Activated T-cell treated with anti-CD3 and anti-CD28 coated beads, Interleukin-2, amount 50 U/mL, for 4 hours (primary cell): Measurements from ENCODE around the gene RIOK3. TPM values are rescaled to one million over a fixed set of nuclear protein-coding genes. Genes with fewer than 3 reads are reported as not detected.
A peak's percentile ranks its signal among the peaks of the same experiment; 100 is the strongest.
"Not testable (repeated sequence)": the region's sequence is repeated elsewhere in the genome, so short reads cannot be mapped to it uniquely, and the experiment has no call there.

Experiments
- ATAC-seq, 2 donors: fragments of 200-7000 bp; cut with Tn5 transposase; one replicate each; pipeline ENCODE4 v1.10.0; 2021
- DNase-seq: peaks from one replicate; pipeline ENCODE4 v3.0.0-alpha.2; 2020
- H3K27me3 Mint-ChIP-seq: one replicate; pipeline ENCODE4 v1.8.0; 2021; ENCODE audit warnings: low read depth, mixed read lengths
- H3K36me3 Mint-ChIP-seq: one replicate; pipeline ENCODE4 v1.8.0; 2022; ENCODE audit warnings: mixed read lengths; ENCODE audit not compliant: insufficient read depth
- H3K4me1 Mint-ChIP-seq: one replicate; pipeline ENCODE4 v1.8.0; 2021; ENCODE audit warnings: low read depth, mixed read lengths
- H3K4me3 Mint-ChIP-seq: one replicate; pipeline ENCODE4 v1.8.0; 2021; ENCODE audit warnings: mild to moderate bottlenecking, moderate library complexity, mixed read lengths
- H3K9me3 Mint-ChIP-seq: one replicate; pipeline ENCODE4 v1.8.0; 2021; ENCODE audit warnings: mixed read lengths
- total RNA-seq, 3 donors: library from RNA; stranded (reverse); gene quantifications; one replicate each; pipeline ENCODE4 v1.2.1, GENCODE V29; 2021

The RIOK3 gene
- total RNA-seq, 3 donors from 2014 or later = 42.9 to 55.4 (median 50.8) TPM

DNA sequence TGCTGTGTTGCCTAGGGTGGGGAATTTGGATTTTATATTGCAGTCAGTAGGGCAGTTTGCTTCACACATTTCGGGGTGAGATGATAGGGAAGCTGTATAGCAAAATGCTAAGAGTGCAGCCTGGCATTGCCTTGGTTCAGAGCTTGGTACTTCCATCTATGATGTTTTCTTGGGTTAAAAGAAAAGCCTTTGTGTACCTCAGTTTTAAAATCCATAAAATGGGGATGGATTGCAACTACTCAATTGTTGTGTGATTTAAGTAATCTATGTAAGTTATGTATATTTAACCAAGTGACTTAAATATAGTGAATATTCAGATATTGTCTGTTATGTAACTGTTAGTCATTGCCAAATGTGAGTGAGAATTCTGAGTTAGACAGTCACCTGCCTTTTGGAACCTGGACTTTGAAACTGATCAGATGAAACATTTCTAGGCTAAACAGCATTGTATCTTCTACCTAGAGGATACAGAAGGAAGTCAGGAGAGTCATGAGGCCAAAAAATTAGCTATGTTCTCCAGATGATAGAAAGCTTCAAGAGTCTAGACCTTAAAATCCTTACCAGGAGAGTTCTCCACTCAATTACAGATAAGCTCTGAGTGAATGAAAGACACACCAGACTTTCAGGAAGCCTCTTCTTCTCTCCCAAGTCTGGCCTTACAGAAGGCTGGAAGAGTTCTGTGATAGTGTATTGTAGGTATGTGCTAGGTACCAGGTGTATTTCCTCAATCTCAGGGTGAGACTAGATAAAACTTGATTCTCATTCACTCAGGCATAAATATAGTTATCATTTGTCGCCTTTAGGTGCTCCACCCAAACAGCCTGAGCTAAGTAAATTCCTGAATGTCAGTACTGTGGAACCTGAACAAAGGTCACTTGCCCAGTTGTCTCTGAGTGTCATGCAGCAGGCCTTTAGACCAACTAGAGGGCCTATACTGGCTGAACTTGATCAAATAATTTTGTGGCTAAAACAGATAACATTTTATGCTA lies 7.5 kb downstream of the RIOK3 start:
- Mint-ChIP-seq H3K36me3 (peaks cover 28% of the 10 kb centered on the region), H3K4me1 (peaks cover 59% of the 10 kb centered on the region)

DNA sequence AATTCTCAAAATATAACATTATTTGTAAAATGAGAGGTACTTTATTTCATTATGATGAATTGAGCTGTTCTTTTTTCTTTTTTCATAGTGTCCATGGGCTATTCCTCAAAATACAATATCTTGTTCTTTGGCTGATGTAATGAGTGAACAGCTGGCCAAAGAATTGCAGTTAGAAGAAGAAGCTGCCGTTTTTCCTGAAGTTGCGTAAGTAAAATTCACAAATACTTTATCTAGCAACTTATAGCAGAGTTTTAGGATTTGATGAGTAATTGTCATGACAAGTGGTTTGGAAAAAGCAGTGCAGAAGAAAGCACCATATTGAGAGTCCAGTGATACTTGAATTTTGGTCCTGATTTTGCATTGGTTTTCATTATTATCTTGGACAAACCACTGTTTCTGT lies 9.8 kb downstream of the RIOK3 start:
- peaks cover 35% of the 10 kb centered on the region for H3K36me3 Mint-ChIP-seq
- ATAC-seq = no peak
- no peak overlapping the region for H3K4me3 Mint-ChIP-seq
- no peaks in the 10 kb centered on the region for H3K9me3 Mint-ChIP-seq
- no peaks in the 10 kb centered on the region for H3K27me3 Mint-ChIP-seq
- H3K4me1 Mint-ChIP-seq = peaks cover 39% of the 10 kb centered on the region
- no peak for DNase-seq

More for the DNA sequence above, 7.5 kb downstream of the RIOK3 start:
- Mint-ChIP-seq H3K4me3 (no peak overlapping the region), H3K9me3 (no peaks in the 10 kb centered on the region), H3K27me3 (no peaks in the 10 kb centered on the region)
- DNase-seq = no peak
- no peak for ATAC-seq

DNA sequence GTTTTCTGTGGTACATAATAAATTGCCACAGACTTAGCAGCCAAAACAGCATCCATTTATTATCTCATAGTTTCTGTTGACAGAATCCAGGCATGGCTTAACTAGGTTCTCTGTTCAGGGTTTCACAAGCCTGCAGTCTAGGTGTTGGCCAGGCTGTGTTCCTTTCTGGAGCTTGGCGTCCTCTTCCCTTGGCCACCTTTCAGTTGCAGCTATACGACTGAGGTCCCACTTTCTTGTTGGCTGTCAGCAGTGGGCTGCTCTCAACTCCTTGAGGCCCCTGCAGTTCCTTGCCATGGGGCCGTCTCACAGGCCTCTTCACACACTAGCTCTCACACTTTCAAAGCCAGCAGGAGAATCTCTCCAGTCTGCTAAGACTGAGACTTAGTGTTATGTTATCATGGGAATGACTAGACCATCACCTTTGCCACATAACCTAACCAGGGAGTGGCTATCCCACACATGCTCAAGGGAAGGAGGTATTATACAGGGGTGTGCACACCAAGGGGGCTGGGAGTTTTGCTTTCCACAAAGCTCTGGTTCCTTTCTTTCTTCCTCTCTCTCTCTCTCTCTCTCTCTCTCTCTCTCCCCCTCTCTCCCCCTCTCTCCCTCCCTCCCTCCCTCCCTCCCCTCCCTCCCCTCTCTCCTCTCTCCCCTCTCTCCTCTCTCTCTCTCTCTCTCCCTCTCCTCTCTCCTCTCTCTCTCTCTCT lies 15.8 kb downstream of the RIOK3 start:
- no peaks in the 10 kb centered on the region for H3K9me3 Mint-ChIP-seq
- peaks cover 26% of the 10 kb centered on the region for H3K36me3 Mint-ChIP-seq
- no peaks in the 10 kb centered on the region for H3K27me3 Mint-ChIP-seq
- H3K4me1 Mint-ChIP-seq = no peaks in the 10 kb centered on the region
- no peak overlapping the region for H3K4me3 Mint-ChIP-seq
- no peak for ATAC-seq
- no peak for DNase-seq

DNA sequence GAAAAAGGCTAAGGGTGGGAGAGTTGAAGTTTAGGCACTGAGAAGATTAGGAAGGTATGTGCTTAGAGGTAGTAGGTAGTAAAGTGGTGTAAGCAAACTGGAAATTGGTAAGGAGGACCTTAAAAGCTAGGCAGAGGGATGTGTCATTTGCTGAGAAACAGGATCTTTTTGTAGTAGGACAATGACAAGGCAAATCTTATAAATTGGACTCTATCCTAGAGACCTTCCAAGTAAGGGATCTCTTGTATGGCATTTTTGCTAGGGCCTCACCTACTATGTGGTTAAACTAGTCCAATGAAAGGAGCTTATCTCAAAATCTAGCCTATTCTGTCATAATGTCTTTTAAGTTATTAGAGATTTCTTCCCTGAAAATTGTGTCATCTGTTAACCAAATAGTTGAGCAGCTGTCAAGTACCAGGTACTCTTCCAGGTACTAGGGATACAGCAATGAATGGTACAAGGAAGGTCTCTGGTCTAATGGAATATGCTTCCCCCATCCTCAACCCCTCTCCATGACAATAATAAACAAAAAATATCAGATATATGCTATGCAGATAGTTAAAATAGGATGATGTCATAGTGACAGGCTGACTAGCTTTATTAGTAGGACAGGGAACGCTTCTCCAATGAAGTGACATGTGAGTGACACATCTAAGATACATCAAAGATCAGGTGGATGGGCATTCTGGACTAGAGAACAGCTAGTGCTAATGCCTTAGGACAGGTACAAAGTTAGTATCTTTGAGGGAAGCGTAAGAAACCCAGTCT lies 17.7 kb downstream of the RIOK3 start:
- Mint-ChIP-seq H3K36me3 (peaks cover 28% of the 10 kb centered on the region), H3K27me3 (no peaks in the 10 kb centered on the region), H3K4me3 (no peak overlapping the region), H3K9me3 (no peaks in the 10 kb centered on the region), H3K4me1 (no peaks in the 10 kb centered on the region)
- DNase-seq = no peak
- ATAC-seq = no peak

DNA sequence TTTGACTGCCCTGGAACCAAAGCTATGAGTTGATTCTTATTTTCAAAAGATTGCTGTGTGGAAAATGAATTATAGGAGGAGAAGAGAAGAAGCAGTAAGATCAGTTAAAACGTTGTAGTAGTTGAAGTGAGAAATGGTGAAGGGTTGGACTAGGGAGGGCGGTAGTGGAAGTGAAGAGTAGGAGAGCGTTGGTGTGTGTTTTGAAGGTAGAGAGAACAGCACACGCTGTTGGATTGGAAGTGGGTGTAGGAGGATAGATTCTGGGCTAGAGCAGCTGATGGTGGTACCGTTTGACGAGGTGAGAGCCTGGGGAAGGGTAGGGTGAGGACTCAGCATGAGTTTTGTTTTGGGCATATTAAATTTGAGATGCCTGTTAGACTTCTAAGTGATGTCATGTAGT lies 18.4 kb downstream of the RIOK3 start:
- ATAC-seq (no peak), DNase-seq (no peak)
- H3K4me3 Mint-ChIP-seq = no peak overlapping the region
- no peaks in the 10 kb centered on the region for H3K9me3 Mint-ChIP-seq
- peaks cover 28% of the 10 kb centered on the region for H3K36me3 Mint-ChIP-seq
- H3K27me3 Mint-ChIP-seq = no peaks in the 10 kb centered on the region
- H3K4me1 Mint-ChIP-seq = no peaks in the 10 kb centered on the region

DNA sequence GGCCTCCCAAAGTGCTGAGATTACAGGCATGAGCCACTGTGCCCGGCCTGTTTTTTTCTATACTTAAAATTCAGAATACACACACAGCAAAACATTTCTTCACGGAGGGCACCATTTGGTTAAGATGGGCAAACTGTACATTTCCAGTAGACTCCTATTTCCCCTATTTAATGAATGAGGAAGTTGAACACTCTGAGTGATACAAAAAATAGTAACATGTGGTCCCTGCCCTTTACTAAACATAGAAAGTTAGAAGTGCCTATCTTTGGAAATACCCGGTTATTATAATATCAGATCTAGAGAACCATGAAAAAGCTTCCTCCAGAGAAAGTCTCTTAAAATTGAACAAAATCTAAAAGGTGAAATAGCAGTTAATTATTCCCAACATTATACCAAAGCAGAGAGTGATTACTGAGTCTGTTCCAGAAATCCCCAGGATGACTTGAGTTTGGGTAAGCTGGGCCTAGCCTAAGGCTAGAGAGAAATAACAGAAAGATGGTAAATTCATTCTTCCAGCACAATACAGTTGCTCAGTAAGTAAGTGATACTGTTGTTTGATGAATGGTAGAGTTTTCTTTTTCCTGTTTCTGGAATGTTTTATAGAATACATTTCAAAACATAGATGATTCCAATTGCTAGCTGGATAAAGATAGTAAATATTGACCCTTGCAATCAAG lies 26.9 kb downstream of the RIOK3 start:
- Mint-ChIP-seq H3K4me3 (no peak overlapping the region), H3K9me3 (no peaks in the 10 kb centered on the region), H3K36me3 (peaks cover 29% of the 10 kb centered on the region), H3K4me1 (peaks cover 3% of the 10 kb centered on the region), H3K27me3 (no peaks in the 10 kb centered on the region)
- no peak for ATAC-seq
- DNase-seq = no peak

DNA sequence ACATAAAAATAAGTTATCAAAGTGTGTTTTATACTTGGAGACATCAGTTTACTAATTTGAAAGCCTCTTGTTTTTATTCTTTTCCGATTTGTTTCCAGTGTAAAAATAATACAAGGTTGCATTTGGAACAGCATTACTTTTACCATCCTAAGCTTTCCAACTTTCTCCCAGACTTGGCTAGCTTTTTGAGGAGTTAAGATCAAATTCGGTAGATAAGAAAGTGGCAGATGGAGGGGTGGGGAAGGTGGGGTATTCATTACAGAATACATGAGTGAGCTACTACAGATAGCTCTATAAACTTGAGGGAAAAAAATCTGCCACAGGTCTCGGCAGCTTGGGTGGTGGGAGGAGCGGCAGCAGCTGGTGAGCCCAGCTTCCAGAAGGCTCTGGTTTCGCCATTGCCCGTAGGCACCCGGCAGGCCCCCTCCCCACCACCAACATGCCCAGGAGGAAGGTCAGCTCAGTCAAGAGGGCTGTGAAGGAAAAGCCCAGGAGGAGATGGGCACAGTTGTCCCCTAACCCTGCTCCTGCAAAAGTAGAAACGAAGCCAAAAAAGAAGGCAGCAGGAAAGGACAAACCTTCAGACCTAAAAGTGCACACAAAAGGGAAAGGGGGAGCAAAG lies 31.6 kb downstream of the RIOK3 start:
- no peaks in the 10 kb centered on the region for H3K27me3 Mint-ChIP-seq
- ATAC-seq (no peak), DNase-seq (no peak)
- no peaks in the 10 kb centered on the region for H3K9me3 Mint-ChIP-seq
- no peak overlapping the region for H3K4me3 Mint-ChIP-seq
- peaks cover 10% of the 10 kb centered on the region for H3K36me3 Mint-ChIP-seq
- H3K4me1 Mint-ChIP-seq = peaks cover 23% of the 10 kb centered on the region

DNA sequence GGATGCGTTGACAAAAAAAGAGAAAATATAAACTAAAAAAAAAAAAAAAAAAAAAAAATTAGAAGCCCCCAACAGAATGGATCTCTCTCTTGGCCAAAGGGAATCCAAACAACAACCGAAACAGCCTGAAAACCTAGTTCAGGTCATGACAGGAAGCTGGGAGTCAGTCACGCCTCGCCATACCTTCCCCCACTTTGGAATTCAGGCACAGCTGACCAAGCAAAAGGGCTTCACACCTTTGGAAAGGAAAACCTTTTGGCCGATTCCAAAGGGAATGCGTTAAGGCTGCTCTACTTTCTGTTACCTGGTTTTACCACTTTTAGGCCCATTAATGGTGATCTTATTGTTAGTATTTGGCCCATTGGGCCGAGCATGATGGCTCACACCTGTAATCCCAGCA lies 32.3 kb downstream of the RIOK3 start:
- Mint-ChIP-seq H3K4me3 (no peak overlapping the region), H3K27me3 (no peaks in the 10 kb centered on the region), H3K36me3 (peaks cover 10% of the 10 kb centered on the region), H3K9me3 (no peaks in the 10 kb centered on the region), H3K4me1 (peaks cover 26% of the 10 kb centered on the region)
- no peak for ATAC-seq
- DNase-seq = no peak

DNA sequence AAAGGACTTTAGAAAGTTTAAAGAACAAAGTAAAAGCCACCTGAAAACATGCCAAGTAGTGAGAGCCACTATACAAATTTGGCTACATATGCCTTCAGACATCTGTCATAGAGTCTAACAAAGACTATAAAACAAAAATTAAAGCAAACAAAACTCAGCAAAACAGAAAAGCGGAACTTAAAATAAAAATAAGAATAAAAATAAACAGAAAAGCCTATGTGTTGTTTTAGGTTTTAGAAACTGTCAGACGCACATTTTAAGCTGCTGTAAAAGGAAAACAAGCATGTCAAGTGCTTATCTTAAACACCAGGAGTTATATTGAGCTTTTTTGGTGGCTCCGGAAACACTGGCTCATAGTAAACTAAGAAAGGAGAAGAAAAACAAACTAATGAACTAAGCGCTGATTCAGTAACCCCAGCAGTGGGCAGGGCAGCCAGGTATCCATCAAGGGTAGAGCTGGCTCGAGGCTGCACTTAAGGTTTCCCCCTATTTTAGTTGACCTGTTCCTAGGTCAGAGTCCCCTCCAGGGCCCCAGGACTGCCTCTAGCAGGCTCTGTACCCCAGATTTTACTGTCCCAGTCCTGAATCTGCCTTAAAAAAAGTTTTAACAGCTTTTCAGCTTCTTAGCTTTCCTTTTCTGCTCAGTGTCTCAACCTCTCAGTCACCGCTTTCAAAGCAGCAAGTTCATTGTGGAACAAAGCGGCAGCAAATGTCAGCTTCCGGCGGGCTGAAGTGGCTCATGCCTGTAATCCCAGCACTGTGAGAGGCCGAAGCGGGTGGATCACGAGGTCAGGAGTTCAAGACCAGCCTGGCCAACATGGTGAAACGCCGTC lies 34.9 kb downstream of the RIOK3 start:
- no peaks in the 10 kb centered on the region for H3K27me3 Mint-ChIP-seq

DNA sequence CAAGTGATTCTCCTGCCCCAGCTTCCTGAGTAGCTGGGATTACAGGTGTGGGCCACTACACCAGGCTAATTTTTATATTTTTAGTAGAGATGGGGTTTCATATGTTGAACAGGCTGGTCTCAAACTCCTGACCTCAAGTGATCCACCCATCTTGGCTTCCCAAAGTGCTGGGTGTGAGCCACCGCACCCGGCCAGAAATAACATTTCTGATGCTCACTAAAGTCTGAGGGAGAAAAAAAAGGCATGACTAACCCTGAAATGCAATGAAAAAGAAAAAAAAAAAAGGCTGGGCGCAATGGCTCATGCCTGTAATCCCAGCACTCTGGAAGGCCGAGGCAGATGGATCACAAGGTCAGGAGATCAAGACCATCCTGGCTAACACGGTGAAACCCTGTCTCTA lies 36.5 kb downstream of the RIOK3 start:
- not testable (repeated sequence) for H3K9me3 Mint-ChIP-seq, ATAC-seq, H3K27me3 Mint-ChIP-seq, H3K36me3 Mint-ChIP-seq, H3K4me3 Mint-ChIP-seq, DNase-seq
- peaks cover 22% of the 10 kb centered on the region for H3K4me1 Mint-ChIP-seq

More for the DNA sequence above, 34.9 kb downstream of the RIOK3 start:
- ATAC-seq (peak; percentile 83 to 85), DNase-seq (peak; percentile 29)
- Mint-ChIP-seq H3K9me3 (no peaks in the 10 kb centered on the region), H3K4me1 (peaks cover 26% of the 10 kb centered on the region), H3K36me3 (peaks cover 3% of the 10 kb centered on the region), H3K4me3 (peak overlapping the region; percentile 54)

DNA sequence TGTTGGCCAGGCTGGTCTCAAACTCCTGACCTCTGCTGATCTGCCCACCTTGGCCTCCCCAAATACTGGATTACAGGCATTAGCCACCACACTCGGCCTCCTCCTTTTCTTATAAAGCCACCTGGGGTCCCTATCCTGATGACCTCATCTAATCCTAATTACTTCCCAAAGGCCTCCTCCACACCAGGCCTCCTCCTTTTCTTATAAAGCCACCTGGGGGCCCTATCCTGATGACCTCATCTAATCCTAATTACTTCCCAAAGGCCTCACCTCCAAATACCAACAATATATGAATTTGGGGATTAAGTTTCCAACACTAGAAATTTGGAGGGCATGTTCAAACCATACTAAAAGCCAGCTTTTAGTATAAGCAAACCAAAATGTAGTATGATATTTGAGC lies 40.6 kb downstream of the RIOK3 start:
- peaks cover 10% of the 10 kb centered on the region for H3K4me1 Mint-ChIP-seq
- no peaks in the 10 kb centered on the region for H3K27me3 Mint-ChIP-seq
- no peaks in the 10 kb centered on the region for H3K9me3 Mint-ChIP-seq
- no peak overlapping the region for H3K4me3 Mint-ChIP-seq
- no peaks in the 10 kb centered on the region for H3K36me3 Mint-ChIP-seq
- ATAC-seq (no peak), DNase-seq (no peak)

DNA sequence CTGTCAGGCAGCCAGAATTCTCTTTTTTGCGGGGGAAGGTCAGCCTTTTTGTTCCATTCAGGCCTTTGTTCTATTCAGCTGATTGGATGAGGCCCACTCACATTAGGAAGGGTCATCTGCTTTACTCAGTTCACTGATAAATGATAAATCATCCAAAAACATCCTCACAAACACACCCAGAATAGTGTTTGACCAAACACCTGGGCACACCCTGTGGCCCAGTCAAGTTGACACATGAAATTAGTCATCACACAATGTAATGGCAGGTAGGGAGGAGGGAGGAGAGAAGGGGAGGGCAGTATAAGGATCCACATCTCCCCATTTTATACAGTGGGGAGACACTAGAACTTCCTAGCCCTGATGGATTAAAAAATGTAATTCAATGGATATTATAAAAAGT lies 41.9 kb downstream of the RIOK3 start:
- no peak for ATAC-seq
- H3K4me1 Mint-ChIP-seq = peaks cover 19% of the 10 kb centered on the region
- no peak overlapping the region for H3K4me3 Mint-ChIP-seq
- DNase-seq = no peak
- H3K27me3 Mint-ChIP-seq = no peaks in the 10 kb centered on the region
- no peaks in the 10 kb centered on the region for H3K36me3 Mint-ChIP-seq
- no peaks in the 10 kb centered on the region for H3K9me3 Mint-ChIP-seq
